HEK293 (cell line): ENCODE measurements around the gene GSS.

ENCODE experiments used
- ZNF138 ChIP-seq: fragments of 450-650 bp; formaldehyde crosslinking; IDR thresholded peaks from 2 replicates; pipeline ENCODE4 v1.5.1; 2016; ENCODE audit warnings: missing biosample characterization, missing genetic modification characterization, borderline replicate concordance
- ZNF426 ChIP-seq: fragments of 450-650 bp; formaldehyde crosslinking; IDR thresholded peaks from 2 replicates; pipeline ENCODE4 v1.5.1; 2017; ENCODE audit warnings: missing biosample characterization, missing genetic modification characterization, mild to moderate bottlenecking, inconsistent platforms, moderate library complexity
- TF ChIP-seq, protein P1 (sequence below): fragments of 450-650 bp; formaldehyde crosslinking; IDR thresholded peaks from 2 replicates; pipeline ENCODE4 v1.5.1; 2016; ENCODE audit warnings: missing biosample characterization, missing genetic modification characterization
- TF ChIP-seq, protein P2 (sequence below): fragments of 450-650 bp; formaldehyde crosslinking; IDR thresholded peaks from 2 replicates; pipeline ENCODE4 v1.5.1; 2016; ENCODE audit warnings: missing biosample characterization, missing genetic modification characterization, low read depth
- TF ChIP-seq, protein P3 (sequence below): fragments of 450-650 bp; formaldehyde crosslinking; IDR thresholded peaks from 2 replicates; pipeline ENCODE4 v1.5.1; 2016; ENCODE audit warnings: missing biosample characterization, missing genetic modification characterization
- TF ChIP-seq, protein P4 (sequence below): fragments of 450-650 bp; formaldehyde crosslinking; IDR thresholded peaks from 2 replicates; pipeline ENCODE4 v1.5.1; 2016; ENCODE audit warnings: missing biosample characterization, missing genetic modification characterization
- TF ChIP-seq, protein P5 (sequence below): IDR thresholded peaks from 2 replicates; pipeline ENCODE4 v1.6.1; 2011; ENCODE audit warnings: mild to moderate bottlenecking, low read depth, low read length, borderline replicate concordance

DNA sequence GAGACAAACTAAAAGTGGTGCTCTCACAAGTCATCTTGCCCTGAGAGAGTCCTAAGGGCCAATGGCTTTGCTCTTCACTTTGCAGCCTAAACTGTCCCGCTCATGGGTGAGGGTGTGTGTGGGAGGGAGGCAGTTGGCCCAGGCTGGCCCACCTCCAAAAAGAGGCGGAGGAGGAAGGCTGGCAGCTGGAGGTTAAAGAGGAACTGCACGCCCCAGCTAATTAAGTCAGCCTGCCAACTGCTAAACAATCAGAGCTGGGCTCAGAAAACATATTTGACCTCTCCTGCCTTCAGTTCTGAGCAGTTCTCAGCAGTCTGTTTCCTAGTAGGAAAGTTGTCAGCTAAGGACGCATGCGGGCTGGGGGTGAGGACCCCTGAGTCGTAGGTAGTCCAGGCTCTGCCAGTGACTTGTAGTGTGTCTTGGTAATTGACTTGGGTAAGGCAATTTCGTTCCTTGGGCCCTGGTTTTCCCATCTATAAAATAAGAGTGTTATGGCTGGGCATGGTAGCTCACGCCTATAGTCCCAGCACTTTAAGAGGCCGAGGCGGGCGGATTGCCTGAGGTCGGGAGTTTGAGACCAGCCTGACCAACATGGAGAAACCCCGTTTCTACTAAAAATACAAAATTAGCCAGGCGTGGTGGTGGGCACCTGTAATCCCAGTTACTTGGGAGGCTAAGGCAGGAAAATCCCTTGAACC lies 17.0 kb downstream of the GSS start:
- TF ChIP-seq, protein P1, sequence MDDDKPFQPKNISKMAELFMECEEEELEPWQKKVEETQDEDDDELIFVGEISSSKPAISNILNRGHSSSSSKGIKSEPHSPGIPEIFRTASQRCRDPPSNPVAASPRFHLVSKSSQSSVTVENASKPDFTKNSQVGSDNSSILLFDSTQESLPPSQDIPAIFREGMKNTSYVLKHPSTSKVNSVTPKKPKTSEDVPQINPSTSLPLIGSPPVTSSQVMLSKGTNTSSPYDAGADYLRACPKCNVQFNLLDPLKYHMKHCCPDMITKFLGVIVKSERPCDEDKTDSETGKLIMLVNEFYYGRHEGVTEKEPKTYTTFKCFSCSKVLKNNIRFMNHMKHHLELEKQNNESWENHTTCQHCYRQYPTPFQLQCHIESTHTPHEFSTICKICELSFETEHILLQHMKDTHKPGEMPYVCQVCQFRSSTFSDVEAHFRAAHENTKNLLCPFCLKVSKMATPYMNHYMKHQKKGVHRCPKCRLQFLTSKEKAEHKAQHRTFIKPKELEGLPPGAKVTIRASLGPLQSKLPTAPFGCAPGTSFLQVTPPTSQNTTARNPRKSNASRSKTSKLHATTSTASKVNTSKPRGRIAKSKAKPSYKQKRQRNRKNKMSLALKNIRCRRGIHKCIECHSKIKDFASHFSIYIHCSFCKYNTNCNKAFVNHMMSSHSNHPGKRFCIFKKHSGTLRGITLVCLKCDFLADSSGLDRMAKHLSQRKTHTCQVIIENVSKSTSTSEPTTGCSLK (tag by site-specific recombination) = no peak
- TF ChIP-seq ZNF138 (tag by site-specific recombination) (no peak), ZNF426 (tag by site-specific recombination) (no peak)
- TF ChIP-seq, protein P2, sequence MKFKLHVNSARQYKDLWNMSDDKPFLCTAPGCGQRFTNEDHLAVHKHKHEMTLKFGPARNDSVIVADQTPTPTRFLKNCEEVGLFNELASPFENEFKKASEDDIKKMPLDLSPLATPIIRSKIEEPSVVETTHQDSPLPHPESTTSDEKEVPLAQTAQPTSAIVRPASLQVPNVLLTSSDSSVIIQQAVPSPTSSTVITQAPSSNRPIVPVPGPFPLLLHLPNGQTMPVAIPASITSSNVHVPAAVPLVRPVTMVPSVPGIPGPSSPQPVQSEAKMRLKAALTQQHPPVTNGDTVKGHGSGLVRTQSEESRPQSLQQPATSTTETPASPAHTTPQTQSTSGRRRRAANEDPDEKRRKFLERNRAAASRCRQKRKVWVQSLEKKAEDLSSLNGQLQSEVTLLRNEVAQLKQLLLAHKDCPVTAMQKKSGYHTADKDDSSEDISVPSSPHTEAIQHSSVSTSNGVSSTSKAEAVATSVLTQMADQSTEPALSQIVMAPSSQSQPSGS (tag by site-specific recombination) = no peak
- TF ChIP-seq, protein P3, sequence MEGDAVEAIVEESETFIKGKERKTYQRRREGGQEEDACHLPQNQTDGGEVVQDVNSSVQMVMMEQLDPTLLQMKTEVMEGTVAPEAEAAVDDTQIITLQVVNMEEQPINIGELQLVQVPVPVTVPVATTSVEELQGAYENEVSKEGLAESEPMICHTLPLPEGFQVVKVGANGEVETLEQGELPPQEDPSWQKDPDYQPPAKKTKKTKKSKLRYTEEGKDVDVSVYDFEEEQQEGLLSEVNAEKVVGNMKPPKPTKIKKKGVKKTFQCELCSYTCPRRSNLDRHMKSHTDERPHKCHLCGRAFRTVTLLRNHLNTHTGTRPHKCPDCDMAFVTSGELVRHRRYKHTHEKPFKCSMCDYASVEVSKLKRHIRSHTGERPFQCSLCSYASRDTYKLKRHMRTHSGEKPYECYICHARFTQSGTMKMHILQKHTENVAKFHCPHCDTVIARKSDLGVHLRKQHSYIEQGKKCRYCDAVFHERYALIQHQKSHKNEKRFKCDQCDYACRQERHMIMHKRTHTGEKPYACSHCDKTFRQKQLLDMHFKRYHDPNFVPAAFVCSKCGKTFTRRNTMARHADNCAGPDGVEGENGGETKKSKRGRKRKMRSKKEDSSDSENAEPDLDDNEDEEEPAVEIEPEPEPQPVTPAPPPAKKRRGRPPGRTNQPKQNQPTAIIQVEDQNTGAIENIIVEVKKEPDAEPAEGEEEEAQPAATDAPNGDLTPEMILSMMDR (tag by site-specific recombination) = no peak
- TF ChIP-seq, protein P4, sequence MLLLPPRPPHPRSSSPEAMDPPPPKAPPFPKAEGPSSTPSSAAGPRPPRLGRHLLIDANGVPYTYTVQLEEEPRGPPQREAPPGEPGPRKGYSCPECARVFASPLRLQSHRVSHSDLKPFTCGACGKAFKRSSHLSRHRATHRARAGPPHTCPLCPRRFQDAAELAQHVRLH = no peak
- TF ChIP-seq, protein P5, sequence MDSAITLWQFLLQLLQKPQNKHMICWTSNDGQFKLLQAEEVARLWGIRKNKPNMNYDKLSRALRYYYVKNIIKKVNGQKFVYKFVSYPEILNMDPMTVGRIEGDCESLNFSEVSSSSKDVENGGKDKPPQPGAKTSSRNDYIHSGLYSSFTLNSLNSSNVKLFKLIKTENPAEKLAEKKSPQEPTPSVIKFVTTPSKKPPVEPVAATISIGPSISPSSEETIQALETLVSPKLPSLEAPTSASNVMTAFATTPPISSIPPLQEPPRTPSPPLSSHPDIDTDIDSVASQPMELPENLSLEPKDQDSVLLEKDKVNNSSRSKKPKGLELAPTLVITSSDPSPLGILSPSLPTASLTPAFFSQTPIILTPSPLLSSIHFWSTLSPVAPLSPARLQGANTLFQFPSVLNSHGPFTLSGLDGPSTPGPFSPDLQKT = no peak
